Measurements from ENCODE around the gene ARL15.
"Not testable (repeated sequence)": the region's sequence is repeated elsewhere in the genome, so short reads cannot be mapped to it uniquely, and the experiment has no call there.

The ARL15 gene

DNA sequence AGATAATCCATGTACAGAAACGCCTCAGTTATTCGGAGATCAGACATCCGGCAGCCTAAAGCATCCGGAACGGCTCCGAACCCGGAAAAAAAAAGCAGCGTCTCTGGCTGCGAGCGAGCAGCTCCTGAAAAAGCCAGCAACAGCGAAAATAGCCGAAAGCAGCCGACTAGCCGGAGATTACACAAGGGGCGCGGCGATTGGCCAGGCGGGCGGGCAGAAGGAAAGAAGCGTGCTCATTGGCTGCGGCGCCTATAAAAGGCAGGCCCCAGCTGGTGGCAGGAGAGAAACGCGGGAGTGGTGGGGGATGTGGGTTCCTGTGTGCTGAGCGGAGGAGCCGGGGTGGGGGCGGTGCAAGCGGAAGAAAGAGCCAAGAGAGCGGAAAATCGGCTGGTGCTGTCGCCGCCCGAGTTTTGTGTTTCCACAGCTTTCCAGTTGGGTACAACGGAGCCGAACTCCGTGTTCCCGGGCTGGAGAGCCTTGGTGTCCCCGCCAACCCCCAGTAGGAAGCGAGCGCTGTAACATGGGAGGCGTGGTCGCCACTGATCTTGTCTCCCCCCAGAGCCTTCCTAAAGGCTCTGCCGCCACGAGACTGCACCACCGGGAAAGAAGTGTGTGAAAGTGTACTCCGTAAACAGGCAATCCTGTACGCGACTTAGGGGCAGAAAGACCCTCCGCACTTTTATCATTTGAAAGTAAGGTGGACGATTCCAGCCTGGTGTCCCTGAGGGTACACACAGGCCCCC is at the start of gene ARL15:
Gene ARL15 (minus strand): TSS at position 141 of the 743 bp plus-strand sequence.
- peak; percentile 91 for DNase-seq

DNA sequence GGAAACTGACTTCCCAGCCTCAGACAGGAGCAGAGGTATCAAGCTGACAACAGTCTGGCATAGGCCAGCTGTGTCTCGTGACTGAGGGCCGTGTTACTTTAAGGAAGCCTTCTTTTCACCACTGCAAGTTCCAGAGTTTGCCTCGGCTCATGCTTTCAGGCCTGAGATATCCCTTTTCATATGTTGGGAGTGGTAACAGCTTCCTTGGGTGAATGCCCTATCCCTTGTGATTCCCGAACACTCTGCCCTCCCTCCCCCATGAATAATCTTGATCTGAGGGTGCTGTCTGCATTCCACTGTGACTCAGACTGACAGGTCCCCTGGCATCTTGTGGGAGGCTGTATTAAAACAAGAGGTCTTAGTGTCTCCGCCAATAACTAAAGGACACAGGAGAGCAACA is 49.7 kb upstream of the ARL15 start:
- no peak for DNase-seq

DNA sequence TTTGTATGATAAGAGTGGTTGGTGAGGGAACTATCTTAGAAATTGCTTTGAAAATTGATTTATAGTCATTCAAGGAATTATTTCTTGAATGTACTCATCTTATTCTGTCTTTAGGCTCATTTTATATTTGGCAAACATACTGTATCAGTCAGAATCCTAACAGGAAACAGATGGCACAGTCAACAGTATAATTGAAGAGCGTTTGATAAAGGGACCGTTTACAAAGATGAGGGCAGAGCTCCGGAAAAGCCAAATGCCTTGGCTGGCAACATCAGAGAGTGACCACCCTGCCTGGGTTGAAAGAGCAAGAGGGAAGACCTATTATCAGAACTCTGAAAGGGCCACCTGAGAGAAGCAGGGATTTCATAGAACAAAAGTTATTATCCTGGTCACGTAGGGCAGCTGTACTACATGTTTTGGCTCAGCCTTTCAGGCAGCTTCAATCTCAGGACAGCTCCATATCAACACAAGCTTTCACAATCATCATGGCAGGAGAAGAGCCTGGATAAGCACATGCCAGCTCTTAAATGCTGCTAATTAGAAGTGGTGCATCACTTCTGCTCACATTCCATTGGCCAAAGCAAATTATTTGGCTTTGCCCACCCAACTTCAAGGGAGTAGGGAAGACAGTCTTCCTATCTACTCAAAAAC is 47.2 kb upstream of the ARL15 start:
- DNase-seq: no peak

DNA sequence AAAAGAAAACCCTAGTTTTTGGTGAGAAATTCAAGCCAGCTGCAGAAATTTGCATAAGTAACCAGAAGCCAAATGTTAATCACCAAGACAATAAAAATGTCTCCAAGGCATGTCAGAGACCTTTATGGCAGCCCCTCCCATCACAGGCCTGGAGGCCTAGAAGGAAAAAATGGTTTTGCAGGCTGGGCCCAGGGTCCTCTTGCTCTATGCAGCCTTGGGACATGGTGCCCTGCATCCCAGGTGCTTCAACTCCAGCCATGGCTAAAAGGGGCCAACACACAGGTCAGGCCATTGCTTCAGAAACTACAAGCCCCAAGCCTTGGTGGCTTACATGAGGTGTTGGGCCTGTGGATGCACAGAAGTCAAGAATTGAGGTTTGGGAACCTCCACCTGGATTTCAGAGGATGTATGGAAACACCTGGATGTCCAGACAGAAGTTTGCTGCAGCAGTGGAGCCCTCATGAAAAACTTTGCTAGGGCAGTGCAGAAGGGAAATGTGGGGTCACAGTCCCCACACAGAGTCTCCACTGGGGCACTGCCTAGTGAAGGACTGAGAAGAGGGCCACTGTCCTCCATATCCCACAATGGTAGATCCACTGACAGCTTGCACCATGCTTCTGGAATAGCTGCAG is 43.7 kb upstream of the ARL15 start:
- DNase-seq: not testable (repeated sequence)

DNA sequence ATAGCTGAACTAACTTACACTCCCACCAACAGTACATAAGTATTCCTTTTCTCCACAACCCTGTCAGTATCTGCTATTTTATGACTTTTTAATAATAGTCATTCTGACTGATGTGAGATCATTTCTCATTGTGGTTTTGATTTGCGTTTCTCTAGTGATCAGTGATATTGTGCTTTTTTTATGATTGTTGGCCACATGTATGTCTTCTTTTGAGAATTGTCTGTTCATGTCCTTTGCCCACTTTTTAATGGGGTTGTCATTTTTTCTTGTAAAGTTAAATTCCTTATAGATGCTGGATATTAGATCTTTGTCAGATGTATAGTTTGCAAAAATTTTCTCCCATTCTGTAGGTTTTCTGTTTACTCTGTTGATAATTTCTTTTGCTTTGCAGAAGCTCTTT is 42.2 kb upstream of the ARL15 start:
- DNase-seq: not testable (repeated sequence)

DNA sequence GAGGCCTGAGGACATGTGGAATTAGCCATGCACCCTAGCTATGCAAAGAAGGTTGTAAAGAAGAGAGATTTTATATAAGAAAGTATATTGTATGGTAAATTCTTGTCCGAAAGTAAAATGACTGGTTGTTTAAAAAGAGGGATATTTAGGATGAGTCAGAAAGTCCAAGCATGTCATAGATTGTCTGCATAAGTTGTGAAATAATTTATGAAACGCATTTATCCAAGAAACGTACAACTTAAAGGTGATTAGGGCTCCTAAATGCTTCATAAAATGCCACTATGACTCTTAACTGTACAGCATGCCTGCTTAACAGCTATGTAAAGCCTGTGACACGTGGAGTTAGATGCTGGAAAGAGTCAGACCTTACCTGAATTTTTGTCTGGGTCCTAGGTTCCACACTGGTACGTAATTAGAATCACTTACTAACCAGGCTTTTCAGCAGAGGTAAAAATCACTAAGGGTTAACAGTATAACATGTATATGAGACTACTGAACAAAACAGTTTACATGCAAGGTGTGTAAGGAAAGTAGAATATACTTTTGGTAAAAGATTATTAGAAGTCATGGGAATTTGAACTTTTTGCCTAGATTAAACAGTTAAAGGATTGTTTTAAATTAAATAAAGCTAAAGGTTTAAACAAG is 37.0 kb upstream of the ARL15 start:
- DNase-seq: no peak

DNA sequence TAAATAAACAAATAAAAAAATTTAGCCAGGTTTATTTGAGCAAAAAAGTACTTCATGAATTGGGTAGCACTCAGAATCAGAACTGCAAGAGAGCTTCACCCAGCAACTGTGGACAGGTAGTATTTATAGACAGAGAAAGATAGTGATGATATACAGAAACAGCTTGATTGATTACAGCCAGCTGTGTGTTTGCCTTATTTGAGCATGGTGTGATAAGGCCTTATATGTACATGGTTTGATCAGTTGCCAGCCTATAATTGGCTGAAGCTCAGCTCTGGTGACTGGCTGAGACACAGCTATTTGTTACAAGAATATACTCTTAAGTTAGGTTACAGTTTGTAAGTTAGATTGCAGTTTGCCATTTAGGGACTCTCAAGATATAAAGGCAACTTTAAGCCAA is 34.3 kb upstream of the ARL15 start:
- no peak for DNase-seq

DNA sequence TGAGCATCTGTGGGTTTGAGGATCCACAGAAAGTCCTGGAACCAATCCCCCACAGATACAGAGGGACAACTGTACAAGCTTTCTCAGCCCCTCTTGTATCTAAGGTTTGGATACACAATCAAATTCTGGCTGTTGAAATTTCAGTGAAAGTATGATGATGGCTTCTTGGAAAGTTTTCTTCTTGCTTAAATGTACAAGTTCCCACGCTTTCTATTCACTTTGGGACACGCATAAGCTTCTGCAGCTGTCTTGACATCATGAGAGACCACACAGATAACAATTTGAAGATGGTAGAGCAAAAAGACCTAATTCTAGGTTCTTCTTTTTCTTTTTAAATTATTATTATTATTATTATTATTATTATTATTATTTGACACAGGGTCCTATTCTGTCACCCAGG is 31.6 kb upstream of the ARL15 start:
- no peak for DNase-seq

DNA sequence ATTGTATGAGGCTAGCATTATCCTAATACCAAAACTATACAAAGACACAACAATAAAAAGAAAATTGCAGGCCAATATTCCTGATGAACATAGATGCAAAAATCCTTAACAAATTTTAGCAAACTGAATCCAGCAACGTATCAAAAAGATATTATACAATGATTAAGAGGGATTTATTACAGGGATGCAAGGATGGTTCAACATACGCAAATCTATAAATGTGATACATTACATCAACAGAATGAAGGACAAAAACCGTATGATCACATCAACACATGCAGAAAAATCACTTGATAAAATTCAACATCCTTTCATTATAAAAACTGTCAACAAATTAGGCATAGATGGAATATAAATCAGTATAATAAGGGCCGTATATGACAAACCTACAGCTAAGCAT is 27.1 kb upstream of the ARL15 start:
- DNase-seq: no peak

DNA sequence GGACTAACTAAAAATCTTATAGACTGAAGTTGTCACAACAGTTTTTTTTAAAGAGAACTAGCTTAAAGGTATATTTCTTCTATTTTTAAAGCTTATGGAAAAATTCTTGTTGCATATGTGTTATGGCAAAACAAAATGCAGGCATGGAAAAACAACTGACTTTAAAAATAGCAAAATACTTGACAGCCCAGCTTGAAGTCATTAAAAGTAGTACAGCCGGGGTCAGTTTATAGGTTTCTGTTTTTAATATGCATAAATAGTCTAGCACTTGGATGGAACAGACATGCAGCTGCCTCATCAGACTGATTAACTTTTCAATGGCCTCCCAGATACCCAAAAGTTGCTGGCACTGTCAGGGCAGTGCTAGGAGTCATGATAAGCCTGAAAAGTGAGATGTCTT is 22.3 kb upstream of the ARL15 start:
- no peak for DNase-seq

DNA sequence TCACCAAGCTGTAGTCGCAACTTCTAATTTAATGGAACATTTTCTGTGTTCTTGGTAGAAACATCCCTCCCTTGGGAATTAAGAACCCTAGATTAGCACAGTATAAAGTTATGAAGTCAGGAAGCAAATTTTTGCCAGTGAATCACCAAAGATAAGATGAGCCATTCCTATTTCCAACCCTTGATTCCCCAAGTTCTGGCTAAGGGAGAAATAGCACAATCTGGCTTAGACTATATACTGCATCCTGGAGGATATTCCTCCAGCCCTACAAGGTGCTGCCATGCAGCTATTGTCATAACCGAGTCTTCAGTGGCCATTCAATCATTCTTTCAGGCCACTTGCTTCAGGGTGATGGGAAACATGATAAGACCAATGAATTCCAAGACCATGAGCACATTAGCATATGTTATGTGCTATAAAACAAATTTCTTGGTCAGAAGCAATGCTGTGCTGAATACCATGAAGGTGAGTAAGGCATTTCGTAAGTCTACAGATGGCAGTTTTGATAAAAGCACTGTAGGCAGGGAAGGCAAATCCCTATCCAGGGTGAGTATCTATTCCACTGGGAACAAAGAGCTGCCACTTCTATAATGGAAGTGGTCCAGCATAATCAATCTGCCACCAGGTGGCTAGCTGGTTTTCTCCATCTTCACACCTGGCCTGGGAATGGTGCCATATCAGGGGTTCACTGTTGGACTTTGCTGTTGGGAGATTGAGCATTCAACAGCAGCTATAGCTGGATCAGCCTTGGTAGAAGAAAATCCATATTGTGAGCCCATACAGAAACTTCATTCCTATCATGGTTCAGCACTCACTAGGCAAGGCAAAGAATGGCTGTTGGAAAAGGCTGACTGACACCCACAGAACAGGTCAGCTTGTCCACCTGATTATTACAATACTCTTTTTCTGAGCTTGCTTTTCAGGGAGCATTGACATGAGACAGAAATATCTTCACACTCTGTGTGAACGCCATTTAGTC is 19.6 kb upstream of the ARL15 start:
- DNase-seq: no peak

DNA sequence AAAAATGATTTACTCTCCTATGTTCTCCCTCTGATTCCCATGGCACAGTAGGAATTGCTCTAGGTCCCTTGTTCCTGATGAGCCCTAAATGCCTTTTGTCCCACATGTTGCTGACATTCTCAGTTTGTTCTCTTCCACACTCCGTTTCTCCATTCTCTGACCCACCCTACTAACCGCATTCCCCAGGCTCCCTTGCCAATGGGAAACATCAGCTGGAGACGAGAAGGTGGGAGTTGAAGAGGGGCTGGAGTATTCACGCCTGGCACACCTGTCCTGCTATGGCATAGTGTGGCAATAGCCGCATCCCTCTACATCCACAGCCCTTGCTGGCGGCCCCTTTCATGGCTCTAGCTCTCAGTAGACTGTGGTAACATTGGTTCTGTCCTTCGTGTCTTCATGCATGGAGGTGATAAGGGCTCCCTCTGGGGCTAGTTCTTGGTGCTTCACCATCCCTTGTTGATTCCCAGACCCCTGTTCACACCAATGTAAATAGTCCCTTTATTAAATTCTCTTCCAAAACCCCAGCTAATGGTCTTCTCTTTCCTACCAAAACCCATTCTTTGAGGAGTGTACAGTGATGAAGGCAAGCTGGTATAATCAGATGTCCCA is 16.4 kb upstream of the ARL15 start:
- no peak for DNase-seq

DNA sequence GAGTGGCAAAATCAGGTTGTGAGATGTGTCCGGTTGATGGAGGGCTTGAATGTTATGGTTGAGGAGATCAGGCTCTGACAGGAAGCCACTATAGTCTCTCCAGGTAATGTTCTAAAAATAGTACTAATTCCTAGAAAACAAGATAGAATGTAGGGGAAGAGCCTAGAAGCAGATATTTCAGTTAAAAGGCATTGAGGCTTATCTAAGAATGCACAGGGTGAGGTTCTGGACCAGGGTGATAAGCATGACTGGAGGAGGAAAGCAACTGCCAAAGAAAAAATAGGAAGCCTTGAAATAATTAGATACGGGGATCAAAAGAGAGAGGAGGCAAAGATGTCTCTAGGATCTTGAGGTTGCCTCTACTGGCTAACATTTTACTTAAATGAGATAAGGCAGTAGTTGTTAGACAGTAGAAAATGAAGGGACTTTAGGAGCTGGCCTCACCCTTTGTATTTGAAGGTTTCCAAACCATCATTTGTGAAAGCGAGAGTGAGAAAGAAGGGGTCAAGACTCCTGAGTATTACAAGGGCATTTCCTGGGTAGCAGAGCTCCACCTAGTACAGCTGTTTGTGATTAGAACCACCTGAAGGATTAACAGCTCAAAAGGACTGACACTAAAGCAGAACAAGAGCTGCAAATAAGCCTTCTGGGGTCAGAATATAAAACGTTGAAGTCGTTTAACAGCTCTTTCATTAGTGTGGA is 15.4 kb upstream of the ARL15 start:
- DNase-seq: no peak

DNA sequence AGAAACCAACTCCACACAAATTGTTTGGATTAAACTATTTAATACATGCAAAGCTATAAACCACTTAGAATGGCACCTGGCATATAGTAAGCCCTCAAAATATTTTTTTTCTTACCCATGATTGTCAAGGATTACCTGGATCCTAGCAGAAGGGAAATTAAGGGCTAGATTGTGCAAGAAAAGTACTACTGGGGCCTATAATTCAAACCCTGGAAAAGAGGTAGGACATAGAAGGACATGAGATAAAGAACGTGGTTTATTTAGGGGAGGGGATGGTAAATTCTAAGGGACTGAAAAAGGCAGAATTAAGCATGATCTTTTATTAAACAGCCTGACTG is 14.9 kb upstream of the ARL15 start:
- DNase-seq: no peak

DNA sequence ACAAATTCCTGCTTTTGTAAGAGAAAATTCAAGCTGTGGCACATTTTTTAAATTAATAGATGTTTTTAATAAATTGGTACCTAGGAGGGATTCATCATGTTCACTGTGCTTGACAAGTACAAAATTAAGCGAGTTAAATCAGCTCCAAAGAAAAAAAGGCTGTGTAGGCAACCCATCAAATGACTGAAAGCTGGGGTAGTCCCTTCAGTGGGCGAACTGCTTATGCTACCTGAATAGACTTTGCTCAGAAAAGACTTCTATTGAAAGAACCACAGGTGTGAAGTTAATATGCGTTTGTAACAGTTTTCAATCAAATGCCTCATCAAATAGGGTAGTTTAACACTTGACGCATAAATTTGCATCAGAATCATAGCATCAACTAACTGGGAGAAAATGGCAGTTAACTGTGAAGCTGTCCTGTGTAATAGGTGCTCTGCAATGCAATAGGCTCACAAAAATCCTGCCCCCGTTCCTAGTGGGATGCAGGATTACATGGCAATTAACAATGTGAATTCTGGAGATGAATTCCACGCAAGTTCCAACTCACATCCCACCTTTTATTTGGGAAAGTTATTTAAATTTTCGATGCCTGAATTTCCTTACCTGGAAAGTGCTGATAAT is 14.4 kb upstream of the ARL15 start:
- no peak for DNase-seq

DNA sequence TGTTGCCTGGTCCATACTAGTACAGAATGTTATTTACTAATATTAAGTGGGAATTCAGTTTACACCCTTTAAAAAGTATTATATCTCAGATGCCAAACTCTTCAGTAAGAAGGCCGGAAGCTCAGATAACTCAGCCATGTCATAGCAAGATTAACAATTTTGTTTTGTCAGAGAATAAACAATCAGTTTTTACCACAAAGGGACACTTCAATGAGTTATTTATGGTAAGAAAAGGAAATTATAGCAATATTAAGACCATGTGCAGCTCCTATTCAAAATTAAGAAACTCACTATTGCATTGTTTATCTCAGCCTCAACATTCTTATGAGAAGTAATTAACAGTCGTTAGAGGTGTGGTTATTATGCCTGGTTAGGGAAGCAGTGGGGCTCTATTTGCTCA is 13.1 kb upstream of the ARL15 start:
- no peak for DNase-seq

DNA sequence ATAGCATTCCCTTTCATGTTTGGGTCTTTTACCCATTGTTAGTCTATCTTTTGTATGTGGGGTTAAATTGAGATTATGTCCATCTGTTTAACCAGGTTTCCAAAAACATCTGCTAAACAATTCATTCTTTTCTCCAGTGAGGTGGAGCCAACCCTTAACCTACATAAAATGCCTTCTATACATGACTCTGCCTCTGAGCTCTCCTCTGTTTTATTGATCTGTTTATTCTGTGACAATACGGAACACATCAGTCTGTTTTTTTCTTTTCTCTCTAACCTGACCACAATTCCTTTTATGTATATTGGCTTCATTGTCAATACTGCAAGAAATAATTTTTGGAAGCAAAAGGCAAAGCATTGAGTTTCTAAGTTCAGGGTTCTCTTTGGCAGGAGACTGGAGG is 9.9 kb upstream of the ARL15 start:
- no peak for DNase-seq

DNA sequence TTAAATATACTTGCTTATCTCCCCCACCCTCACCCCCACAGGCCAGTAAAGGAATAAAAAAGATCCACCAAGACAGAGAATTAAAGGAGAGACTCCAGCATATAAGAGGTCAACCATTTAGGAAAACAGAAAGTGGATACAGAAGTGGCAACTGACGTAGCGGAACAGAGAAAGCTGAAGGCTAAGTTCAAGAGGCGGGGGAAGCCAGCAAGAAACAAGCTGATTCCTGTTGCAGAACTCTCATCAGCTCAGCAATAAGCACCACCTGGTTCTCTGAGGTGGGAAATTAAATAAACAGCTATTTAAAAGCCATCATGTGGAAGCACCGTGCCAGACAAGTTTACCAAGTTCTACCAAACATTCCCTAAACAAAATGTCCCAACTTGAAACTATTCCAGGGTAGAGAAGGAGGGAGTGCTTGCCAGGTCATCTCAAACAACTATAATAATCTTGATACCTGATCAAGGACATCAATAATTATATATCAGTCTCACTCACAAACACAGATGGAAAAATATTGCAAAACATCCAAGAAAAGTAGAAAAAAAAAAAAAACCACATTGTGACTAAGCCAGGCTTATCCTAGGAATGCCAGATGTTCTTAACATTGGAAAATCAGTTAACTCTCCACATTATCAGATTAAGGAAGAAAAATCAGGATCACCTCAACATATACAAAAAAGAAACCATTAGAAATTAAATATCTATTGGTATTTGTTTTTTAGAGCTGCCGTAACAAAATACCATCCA is 7.3 kb upstream of the ARL15 start:
- no peak for DNase-seq

DNA sequence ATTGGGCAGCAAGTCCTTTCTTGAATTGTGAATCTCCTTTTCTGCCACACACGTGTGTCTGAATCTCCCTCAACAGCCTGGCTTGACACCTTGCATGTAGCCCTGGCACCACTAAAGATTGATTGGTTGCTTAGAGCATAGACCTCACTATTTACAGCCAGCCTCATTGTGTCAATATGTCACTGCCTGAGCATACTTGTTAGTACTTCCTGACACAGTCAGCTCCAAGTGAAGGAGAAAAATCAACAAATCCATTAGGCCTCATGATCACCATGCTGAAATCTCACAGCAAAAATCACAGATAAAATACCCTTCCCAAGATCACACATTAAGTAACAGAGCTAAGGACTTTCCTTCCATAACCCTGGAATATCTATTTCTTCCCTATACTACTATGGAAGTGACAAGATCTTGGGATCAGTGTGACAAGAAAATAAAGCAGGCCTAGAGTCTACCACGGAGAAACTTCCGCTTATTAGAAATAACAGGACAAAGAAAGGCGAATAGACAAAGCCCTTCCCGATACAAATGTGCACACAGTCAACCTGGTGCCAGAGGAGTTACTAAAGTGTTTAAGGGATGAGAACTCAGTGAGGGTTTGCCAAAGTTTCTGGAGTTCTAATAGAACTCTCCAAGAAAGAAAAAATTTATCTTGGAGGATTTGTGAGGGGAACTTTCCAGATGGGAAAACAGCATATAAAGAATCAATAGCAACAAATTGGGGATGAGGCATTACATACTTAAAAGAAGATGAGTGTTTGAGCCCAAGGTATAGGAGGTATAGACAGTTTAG is 5.6 kb upstream of the ARL15 start:
- DNase-seq: no peak
